ENCODE measurements around the gene LRFN3.
"Not testable (repeated sequence)": the region's sequence is repeated elsewhere in the genome, so short reads cannot be mapped to it uniquely, and the experiment has no call there.

Gene LRFN3

DNA sequence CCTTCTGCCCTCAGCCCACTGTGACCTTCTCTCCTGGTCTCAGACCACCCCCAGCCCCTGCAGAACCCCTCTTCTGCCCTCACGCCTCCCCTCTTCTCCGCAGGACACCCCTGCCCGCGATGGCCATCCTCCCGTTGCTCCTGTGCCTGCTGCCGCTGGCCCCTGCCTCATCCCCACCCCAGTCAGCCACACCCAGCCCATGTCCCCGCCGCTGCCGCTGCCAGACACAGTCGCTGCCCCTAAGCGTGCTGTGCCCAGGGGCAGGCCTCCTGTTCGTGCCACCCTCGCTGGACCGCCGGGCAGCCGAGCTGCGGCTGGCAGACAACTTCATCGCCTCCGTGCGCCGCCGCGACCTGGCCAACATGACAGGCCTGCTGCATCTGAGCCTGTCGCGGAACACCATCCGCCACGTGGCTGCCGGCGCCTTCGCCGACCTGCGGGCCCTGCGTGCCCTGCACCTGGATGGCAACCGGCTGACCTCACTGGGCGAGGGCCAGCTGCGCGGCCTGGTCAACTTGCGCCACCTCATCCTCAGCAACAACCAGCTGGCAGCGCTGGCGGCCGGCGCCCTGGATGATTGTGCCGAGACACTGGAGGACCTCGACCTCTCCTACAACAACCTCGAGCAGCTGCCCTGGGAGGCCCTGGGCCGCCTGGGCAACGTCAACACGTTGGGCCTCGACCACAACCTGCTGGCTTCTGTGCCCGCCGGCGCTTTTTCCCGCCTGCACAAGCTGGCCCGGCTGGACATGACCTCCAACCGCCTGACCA is 3.3 kb downstream of the LRFN3 start:
- H3K27me3 Mint-ChIP-seq: peaks cover 16% of the 10 kb centered on the region
- no peak for ATAC-seq (ENCODE audit: low read depth)
- peaks cover 10% of the 10 kb centered on the region for H3K36me3 Mint-ChIP-seq
- DNase-seq (ENCODE audit: low spot score in 2 of 2): no peak
- H3K4me1 Mint-ChIP-seq: peaks cover 19% of the 10 kb centered on the region
- no peak overlapping the region for H3K4me3 Mint-ChIP-seq
- H3K27ac Mint-ChIP-seq: no peak overlapping the region
- no peaks in the 10 kb centered on the region for H3K9me3 Mint-ChIP-seq

- Mint-ChIP-seq H3K9me3 (no peaks in the 10 kb centered on the region), H3K27me3 (peaks cover 16% of the 10 kb centered on the region), H3K4me1 (peaks cover 19% of the 10 kb centered on the region), H3K4me3 (no peak overlapping the region), H3K36me3 (peaks cover 10% of the 10 kb centered on the region), H3K27ac (no peak overlapping the region)
- DNase-seq (ENCODE audit: low spot score in 2 of 2) (no peak), ATAC-seq (ENCODE audit: low read depth) (no peak)
These were observed 4.1 kb downstream of the LRFN3 start for GRCh38 chr19:35940078-35940775.

- Mint-ChIP-seq H3K36me3 (peaks cover 10% of the 10 kb centered on the region), H3K4me3 (no peak overlapping the region), H3K4me1 (peaks cover 18% of the 10 kb centered on the region), H3K27me3 (peaks cover 15% of the 10 kb centered on the region), H3K27ac (no peak overlapping the region), H3K9me3 (no peaks in the 10 kb centered on the region)
- DNase-seq (ENCODE audit: low spot score in 2 of 2): no peak
- no peak for ATAC-seq (ENCODE audit: low read depth)
These were observed 4.7 kb downstream of the LRFN3 start for GRCh38 chr19:35940839-35941238.

DNA sequence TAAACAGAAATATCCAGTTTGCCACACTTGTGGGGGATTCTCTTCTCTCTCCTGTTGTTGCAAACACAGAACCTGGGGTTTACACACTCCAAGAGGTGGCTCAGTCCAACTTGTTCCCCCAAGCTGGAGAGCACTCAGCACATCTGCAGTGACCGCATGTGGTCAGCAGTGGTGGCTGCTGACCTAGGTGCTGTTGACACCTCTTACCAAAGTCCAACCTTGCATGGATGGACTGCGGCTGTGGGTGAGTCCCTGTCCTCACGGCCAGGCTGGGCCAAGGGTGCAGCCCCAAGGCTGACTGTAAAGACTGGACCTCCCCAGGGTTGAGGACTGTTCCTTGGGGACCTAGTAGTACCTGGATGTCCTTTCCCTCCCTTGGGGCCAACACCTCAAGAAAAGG is 6.1 kb downstream of the LRFN3 start:
- no peak for DNase-seq (ENCODE audit: low spot score in 2 of 2)
- Mint-ChIP-seq H3K9me3 (no peaks in the 10 kb centered on the region), H3K4me1 (peaks cover 14% of the 10 kb centered on the region), H3K36me3 (peaks cover 10% of the 10 kb centered on the region), H3K4me3 (no peak overlapping the region), H3K27ac (no peak overlapping the region), H3K27me3 (peaks cover 12% of the 10 kb centered on the region)
- no peak for ATAC-seq (ENCODE audit: low read depth)

- Mint-ChIP-seq H3K27me3 (peaks cover 6% of the 10 kb centered on the region), H3K27ac (no peak overlapping the region), H3K4me3 (no peak overlapping the region), H3K36me3 (peaks cover 6% of the 10 kb centered on the region), H3K9me3 (no peaks in the 10 kb centered on the region), H3K4me1 (peaks cover 3% of the 10 kb centered on the region)
- DNase-seq (ENCODE audit: low spot score in 2 of 2) (no peak), ATAC-seq (ENCODE audit: low read depth) (no peak)
These were observed 7.4 kb downstream of the LRFN3 start for GRCh38 chr19:35943321-35944301.

GRCh38 chr19:35944556-35944955 is 8.4 kb downstream of the LRFN3 start:
- H3K36me3 Mint-ChIP-seq: peaks cover 6% of the 10 kb centered on the region
- no peak overlapping the region for H3K27ac Mint-ChIP-seq
- H3K4me1 Mint-ChIP-seq: no peaks in the 10 kb centered on the region
- DNase-seq (ENCODE audit: low spot score in 2 of 2) (no peak), ATAC-seq (ENCODE audit: low read depth) (no peak)
- no peaks in the 10 kb centered on the region for H3K9me3 Mint-ChIP-seq
- H3K4me3 Mint-ChIP-seq: no peak overlapping the region
- peaks cover 3% of the 10 kb centered on the region for H3K27me3 Mint-ChIP-seq

GRCh38 chr19:35945121-35945790 is 9.1 kb downstream of the LRFN3 start:
- H3K27ac Mint-ChIP-seq: no peak overlapping the region
- ATAC-seq (ENCODE audit: low read depth) (no peak), DNase-seq (ENCODE audit: low spot score in 2 of 2) (no peak)
- no peak overlapping the region for H3K4me3 Mint-ChIP-seq
- H3K4me1 Mint-ChIP-seq: no peaks in the 10 kb centered on the region
- no peaks in the 10 kb centered on the region for H3K9me3 Mint-ChIP-seq
- peaks cover 6% of the 10 kb centered on the region for H3K36me3 Mint-ChIP-seq
- peaks cover 4% of the 10 kb centered on the region for H3K27me3 Mint-ChIP-seq

GRCh38 chr19:35946203-35946602 is 10.0 kb downstream of the LRFN3 start:
- ATAC-seq (ENCODE audit: low read depth) (no peak), DNase-seq (ENCODE audit: low spot score in 2 of 2) (no peak)
- peaks cover 6% of the 10 kb centered on the region for H3K36me3 Mint-ChIP-seq
- H3K27me3 Mint-ChIP-seq: peaks cover 4% of the 10 kb centered on the region
- H3K9me3 Mint-ChIP-seq: no peaks in the 10 kb centered on the region
- H3K27ac Mint-ChIP-seq: no peak overlapping the region
- H3K4me1 Mint-ChIP-seq: no peaks in the 10 kb centered on the region
- H3K4me3 Mint-ChIP-seq: no peak overlapping the region

GRCh38 chr19:35949131-35949530 is 13.0 kb downstream of the LRFN3 start:
- no peak overlapping the region for H3K27ac Mint-ChIP-seq
- no peak overlapping the region for H3K4me3 Mint-ChIP-seq
- H3K27me3 Mint-ChIP-seq: peaks cover 4% of the 10 kb centered on the region
- peaks cover 12% of the 10 kb centered on the region for H3K4me1 Mint-ChIP-seq
- no peaks in the 10 kb centered on the region for H3K36me3 Mint-ChIP-seq
- no peaks in the 10 kb centered on the region for H3K9me3 Mint-ChIP-seq
- DNase-seq (ENCODE audit: low spot score in 2 of 2) (no peak), ATAC-seq (ENCODE audit: low read depth) (no peak)

DNA sequence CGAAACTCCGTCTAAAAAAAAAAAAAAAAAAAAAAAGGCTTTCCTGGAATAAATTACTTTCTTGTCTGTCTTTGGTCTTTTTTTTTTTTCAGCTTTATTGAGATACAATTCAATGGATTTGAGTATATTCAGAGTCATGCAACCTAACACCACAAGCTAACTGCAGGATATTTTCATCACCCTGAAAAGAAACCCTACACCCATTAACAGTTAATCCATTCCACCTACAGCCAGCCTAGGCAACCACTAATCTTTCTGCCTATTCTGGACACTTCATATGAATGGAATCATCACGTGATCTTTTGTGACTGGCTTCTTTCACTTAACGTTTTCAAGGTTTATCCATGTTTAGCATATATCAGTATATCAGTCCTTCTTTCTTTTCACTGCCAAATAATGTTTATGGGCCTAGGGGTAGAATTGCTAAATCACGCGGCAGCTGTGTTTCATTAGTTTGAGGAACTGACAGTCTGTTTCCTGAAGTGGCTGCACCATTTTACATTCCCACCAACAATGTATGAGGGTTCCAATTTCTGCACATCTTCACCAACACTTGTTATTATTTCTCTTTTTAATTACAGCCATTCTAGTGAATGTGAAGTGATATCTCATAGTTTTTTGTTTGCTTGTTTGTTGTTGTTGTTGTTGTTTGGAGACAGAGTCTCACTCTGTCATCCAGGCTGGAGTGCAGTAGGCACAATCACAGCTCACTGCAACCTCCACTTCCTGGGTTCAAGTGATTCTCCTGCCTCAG is 19.9 kb downstream of the LRFN3 start:
- Mint-ChIP-seq H3K27me3 (peaks cover 11% of the 10 kb centered on the region), H3K27ac (no peak overlapping the region), H3K36me3 (no peaks in the 10 kb centered on the region), H3K9me3 (no peaks in the 10 kb centered on the region), H3K4me1 (peaks cover 26% of the 10 kb centered on the region), H3K4me3 (no peak overlapping the region)
- ATAC-seq (ENCODE audit: low read depth): no peak
- DNase-seq (ENCODE audit: low spot score in 2 of 2): no peak

GRCh38 chr19:35957411-35957810 is 21.2 kb downstream of the LRFN3 start:
- H3K27ac Mint-ChIP-seq; H3K9me3 Mint-ChIP-seq; DNase-seq (ENCODE audit: low spot score in 2 of 2); H3K4me3 Mint-ChIP-seq; H3K36me3 Mint-ChIP-seq; ATAC-seq (ENCODE audit: low read depth): not testable (repeated sequence)
- Mint-ChIP-seq H3K27me3 (peaks cover 13% of the 10 kb centered on the region), H3K4me1 (peaks cover 26% of the 10 kb centered on the region)

DNA sequence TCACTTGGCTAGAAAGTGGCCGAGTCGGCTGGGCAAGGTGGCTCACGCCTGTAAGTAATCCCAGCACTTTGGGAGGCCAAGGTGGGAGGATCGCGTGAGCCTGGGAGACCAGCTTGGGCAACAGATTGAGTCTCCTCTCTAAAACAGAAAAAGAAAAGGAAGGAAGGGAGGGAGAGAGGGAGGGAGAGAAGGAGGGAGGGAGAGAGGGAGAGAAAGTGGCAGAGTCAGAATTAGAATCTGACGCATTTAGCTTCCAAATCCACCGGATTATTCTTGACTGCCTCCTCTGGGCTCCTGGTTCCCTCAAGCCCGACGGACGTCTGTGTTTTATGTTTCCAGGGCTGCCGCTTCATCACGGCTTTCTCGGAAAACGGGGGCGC is 22.5 kb downstream of the LRFN3 start:
- DNase-seq (ENCODE audit: low spot score in 2 of 2) (no peak), ATAC-seq (ENCODE audit: low read depth) (no peak)
- H3K4me3 Mint-ChIP-seq: peak overlapping the region; percentile 79
- no peaks in the 10 kb centered on the region for H3K9me3 Mint-ChIP-seq
- no peak overlapping the region for H3K27ac Mint-ChIP-seq
- H3K36me3 Mint-ChIP-seq: no peaks in the 10 kb centered on the region
- peaks cover 18% of the 10 kb centered on the region for H3K4me1 Mint-ChIP-seq
- peaks cover 13% of the 10 kb centered on the region for H3K27me3 Mint-ChIP-seq
